H9 (cell line): ENCODE results near the gene SAG. TPM values are rescaled to one million over a fixed set of nuclear protein-coding genes. Genes with fewer than 3 reads are reported as not detected.

Source experiments
- DNase-seq: peaks from one replicate; pipeline ENCODE4 v3.0.0-alpha.2; 2017
- H2AFZ ChIP-seq: one replicate; pipeline ENCODE4 v1.6.1; 2013; ENCODE audit warnings: mild to moderate bottlenecking, low read length, control low read depth, moderate library complexity
- H2AK5ac ChIP-seq: 2 replicates; pipeline ENCODE4 v1.6.1; 2013; ENCODE audit warnings: low read length, control low read depth, mixed read lengths; ENCODE audit not compliant: insufficient read length
- H2BK120ac ChIP-seq: one replicate; pipeline ENCODE4 v1.6.1; 2013; ENCODE audit warnings: low read depth, mild to moderate bottlenecking, low read length, control low read depth, inconsistent platforms; ENCODE audit not compliant: poor library complexity, severe bottlenecking
- H2BK12ac ChIP-seq: 2 replicates; pipeline ENCODE4 v1.6.1; 2013; ENCODE audit warnings: low read length, control low read depth, mixed read lengths, low read depth; ENCODE audit not compliant: insufficient read length
- H2BK15ac ChIP-seq: 2 replicates; pipeline ENCODE4 v1.6.1; 2013; ENCODE audit warnings: low read depth, low read length, control low read depth
- H2BK20ac ChIP-seq: one replicate; pipeline ENCODE4 v1.6.1; 2013; ENCODE audit warnings: low read depth, mild to moderate bottlenecking, low read length, control low read depth, inconsistent platforms; ENCODE audit not compliant: poor library complexity, severe bottlenecking
- H2BK5ac ChIP-seq: 2 replicates; pipeline ENCODE4 v1.6.1; 2013; ENCODE audit warnings: low read length, control low read depth, mixed read lengths; ENCODE audit not compliant: insufficient read length
- H3K14ac ChIP-seq: 2 replicates; pipeline ENCODE4 v1.6.1; 2013; ENCODE audit warnings: low read length, control low read depth; ENCODE audit not compliant: insufficient read depth
- H3K18ac ChIP-seq: 2 replicates; pipeline ENCODE4 v1.6.1; 2013; ENCODE audit warnings: low read depth, mild to moderate bottlenecking, mixed read lengths, low read length, control low read depth; ENCODE audit not compliant: insufficient read length
- H3K23ac ChIP-seq: 2 replicates; pipeline ENCODE4 v1.6.1; 2013; ENCODE audit warnings: low read length, control low read depth, mixed read lengths, low read depth; ENCODE audit not compliant: insufficient read length
- H3K23me2 ChIP-seq: 2 replicates; pipeline ENCODE4 v1.6.1; 2013; ENCODE audit warnings: low read depth, mild to moderate bottlenecking, mixed read lengths, low read length, control low read depth; ENCODE audit not compliant: insufficient read length, poor library complexity, severe bottlenecking
- H3K27ac ChIP-seq: 2 replicates; pipeline ENCODE4 v1.5.1; 2013; ENCODE audit warnings: low read length, control low read depth, mixed read lengths, low read depth; ENCODE audit not compliant: insufficient read length
- H3K27me3 ChIP-seq: 2 replicates; pipeline ENCODE4 v1.6.1; 2013; ENCODE audit warnings: low read length, control low read depth, inconsistent platforms; ENCODE audit not compliant: insufficient read depth
- H3K4ac ChIP-seq: 2 replicates; pipeline ENCODE4 v1.6.1; 2013; ENCODE audit warnings: low read depth, mild to moderate bottlenecking, control low read depth, inconsistent platforms, low read length, moderate library complexity
- H3K4me1 ChIP-seq: 2 replicates; pipeline ENCODE4 v1.6.1; 2013; ENCODE audit warnings: low read length, control low read depth, inconsistent platforms; ENCODE audit not compliant: insufficient read depth
- H3K4me2 ChIP-seq: 2 replicates; pipeline ENCODE4 v1.6.1; 2013; ENCODE audit warnings: low read length, control low read depth, mixed read lengths; ENCODE audit not compliant: insufficient read length, insufficient read depth
- H3K56ac ChIP-seq: 2 replicates; pipeline ENCODE4 v1.6.1; 2013; ENCODE audit warnings: low read depth, mild to moderate bottlenecking, mixed read lengths, low read length, control low read depth; ENCODE audit not compliant: insufficient read length
- H3K79me1 ChIP-seq: 2 replicates; pipeline ENCODE4 v1.6.1; 2013; ENCODE audit warnings: low read depth, mild to moderate bottlenecking, moderate library complexity, low read length, control low read depth, inconsistent platforms; ENCODE audit not compliant: insufficient read depth, poor library complexity, severe bottlenecking
- H3K79me2 ChIP-seq: 2 replicates; pipeline ENCODE4 v1.6.1; 2013; ENCODE audit warnings: low read length, control low read depth, inconsistent platforms; ENCODE audit not compliant: insufficient read depth
- H3K9ac ChIP-seq: 2 replicates; pipeline ENCODE4 v1.6.1; 2013; ENCODE audit warnings: low read length, control low read depth, mixed read lengths; ENCODE audit not compliant: insufficient read length; ENCODE audit errors: extremely low read depth
- H3K9me3 ChIP-seq: one replicate; pipeline ENCODE4 v1.6.1; 2013; ENCODE audit warnings: low read depth, low read length, inconsistent platforms; ENCODE audit not compliant: control insufficient read depth
- H3T11ph ChIP-seq: one replicate; pipeline ENCODE4 v1.6.1; 2013; ENCODE audit warnings: mild to moderate bottlenecking, low read length, control low read depth, inconsistent platforms
- H4K20me1 ChIP-seq: one replicate; pipeline ENCODE4 v1.6.1; 2013; ENCODE audit not compliant: control insufficient read depth, insufficient read length, insufficient read depth
- H4K5ac ChIP-seq: 2 replicates; pipeline ENCODE4 v1.6.1; 2013; ENCODE audit warnings: low read depth, mild to moderate bottlenecking, mixed read lengths, low read length, control low read depth; ENCODE audit not compliant: insufficient read length
- H4K8ac ChIP-seq: replicated peaks from 2 replicates; pipeline ENCODE4 v1.6.1; 2013; ENCODE audit warnings: low read length, control low read depth, mixed read lengths, low read depth; ENCODE audit not compliant: insufficient read length
- H4K91ac ChIP-seq: 2 replicates; pipeline ENCODE4 v1.6.1; 2013; ENCODE audit warnings: low read depth, mild to moderate bottlenecking, moderate library complexity, mixed read lengths, low read length, control low read depth; ENCODE audit not compliant: insufficient read length
- H3K27ac Mint-ChIP-seq, 3 experiments: 2 replicates in 2 of 3; 3 replicates in 1 of 3; pipeline ENCODE4 v1.8.0; 2020 to 2021; ENCODE audit warnings: mixed read lengths in 3 of 3, mild to moderate bottlenecking in 1 of 3, moderate library complexity in 1 of 3
- H3K27me3 Mint-ChIP-seq: 2 replicates; pipeline ENCODE4 v1.8.0; 2021; ENCODE audit warnings: low read depth, mild to moderate bottlenecking, moderate library complexity, mixed read lengths
- H3K36me3 Mint-ChIP-seq, 3 experiments: 2 replicates in 2 of 3; 3 replicates in 1 of 3; pipeline ENCODE4 v1.8.0; 2020 to 2021; ENCODE audit warnings: low read depth in 3 of 3, mixed read lengths in 3 of 3; ENCODE audit not compliant: insufficient read depth in 1 of 3
- H3K4me1 Mint-ChIP-seq, 2 experiments: 2 replicates each; pipeline ENCODE4 v1.8.0; 2020; ENCODE audit warnings: mixed read lengths in 2 of 2
- H3K4me3 Mint-ChIP-seq, 2 experiments: 2 replicates in 1 of 2; 3 replicates in 1 of 2; pipeline ENCODE4 v1.8.0; 2020 to 2021; ENCODE audit warnings: mild to moderate bottlenecking in 2 of 2, mixed read lengths in 2 of 2, moderate library complexity in 1 of 2
- H3K9me3 Mint-ChIP-seq, 2 experiments: 2 replicates in 1 of 2; 3 replicates in 1 of 2; pipeline ENCODE4 v1.8.0; 2020; ENCODE audit warnings: mild to moderate bottlenecking in 2 of 2, mixed read lengths in 2 of 2, moderate library complexity in 1 of 2
- CTCF ChIP-seq: fragments of 200-600 bp; sonication (generic); conservative IDR thresholded peaks from 3 replicates; pipeline ENCODE4 v1.8.0; 2021; ENCODE audit warnings: antibody characterized with exemption, mild to moderate bottlenecking
- WGBS: extraction: QIAGEN DNeasy Blood & Tissue Kit; methylation state at CpG from one replicate; pipeline ENCODE4 v1.1.7; 2013; ENCODE audit warnings: missing lambda C conversion rate, low lambda C conversion rate, mixed read lengths; ENCODE audit not compliant: insufficient read length; ENCODE audit errors: extremely low coverage; 5-methylcytosine and 5-hydroxymethylcytosine counted together
- total RNA-seq: library from RNA; stranded (reverse); gene quantifications from 2 replicates; pipeline ENCODE4 v1.2.1, GENCODE V29; 2021

The SAG gene
- total RNA-seq, 1 experiment from 2014 or later = not detected

GRCh38 chr2:233365861-233366520 lies 58.4 kb downstream of the SAG start:
- H2BK120ac ChIP-seq = no peak overlapping the region

More at GRCh38 chr2:233365861-233366520, 58.4 kb downstream of the SAG start:
- Histone ChIP-seq H2AFZ (no peak overlapping the region), H3K9me3 (no peaks in the 10 kb centered on the region), H2BK20ac (no peak overlapping the region), H3K56ac (no peak overlapping the region), H3K79me2 (0 out of 2 replicates have a peak, but pooled peaks cover 2% of the 10 kb centered on the region), H4K91ac (no peak overlapping the region), H3K4me1 (no peaks in the 10 kb centered on the region), H2BK5ac (no peak overlapping the region), H3T11ph (no peak overlapping the region), H3K27me3 (no peaks in the 10 kb centered on the region), H2BK15ac (no peak overlapping the region), H4K8ac (no peak overlapping the region), H3K23ac (no peak overlapping the region), H4K20me1 (no peaks in the 10 kb centered on the region), H3K4ac (no peak overlapping the region), H3K14ac (no peak overlapping the region; the same call in 1 of the 2 replicates), H2AK5ac (no peak overlapping the region), H3K23me2 (no peaks in the 10 kb centered on the region), H3K27ac (no peak overlapping the region), H2BK12ac (no peak overlapping the region), H3K18ac (no peak overlapping the region), H3K9ac (no peak overlapping the region), H4K5ac (no peak overlapping the region), H3K79me1 (no peaks in the 10 kb centered on the region), H3K4me2 (no peak overlapping the region)
- DNase-seq = no peak
- Mint-ChIP-seq H3K4me1 (peaks cover 12% of the 10 kb centered on the region in 2 experiments), H3K27me3 (no peaks in the 10 kb centered on the region), H3K36me3 (peaks cover 0 to 1% (median 0%) of the 10 kb centered on the region in 3 experiments; a peak in 1 of 7 replicates), H3K4me3 (no peak overlapping the region), H3K9me3 (no peaks in the 10 kb centered on the region), H3K27ac (peak overlapping the region in 1 of 3 experiments; percentile 49; a peak in 1 of 7 replicates)
- no CpG with 5 or more reads among the region's 6 CpGs for WGBS
- TF ChIP-seq CTCF = no peak
